Gastrocnemius medialis (tissue), 4 donors: ENCODE measurements around the gene HDHD3. TPM values are rescaled to one million over a fixed set of nuclear protein-coding genes. Genes with fewer than 3 reads are reported as not detected.
"Not testable (repeated sequence)": the region's sequence is repeated elsewhere in the genome, so short reads cannot be mapped to it uniquely, and the experiment has no call there.

Experiments used
- ATAC-seq, 2 donors: fragments of 150-250 bp; one replicate each; pipeline ENCODE4 v1.9.1; 2016
- DNase-seq, 2 donors: peaks; one replicate each; pipeline ENCODE4 v3.0.0-alpha.2; 2019
- H3K27ac ChIP-seq, 4 donors: fragments of 200-600 bp; sonication (generic); 1 replicate in 1 of 4; 2 replicates in 3 of 4; pipeline ENCODE4 v1.5.1; 2016 to 2018; ENCODE audit warnings: mild to moderate bottlenecking in 2 of 4, moderate library complexity in 1 of 4
- H3K27me3 ChIP-seq, 3 donors: fragments of 200-600 bp; sonication (generic) in 2 of 3; 1 replicate in 1 of 3; 2 replicates in 2 of 3; pipeline versions ENCODE4 v1.5.1 to v1.6.0; 2016 to 2019; ENCODE audit warnings: mild to moderate bottlenecking in 1 of 3, moderate library complexity in 1 of 3
- H3K36me3 ChIP-seq, 2 donors: fragments of 200-600 bp; sonication (generic) in 1 of 2; one replicate each; pipeline ENCODE4 v1.5.1; 2017 to 2018
- H3K4me1 ChIP-seq, 2 donors: fragments of 200-600 bp; sonication (generic) in 1 of 2; one replicate each; pipeline ENCODE4 v1.5.1; 2016 to 2017; ENCODE audit warnings: mild to moderate bottlenecking in 2 of 2
- H3K4me3 ChIP-seq, 4 donors: fragments of 200-600 bp; sonication (generic) in 3 of 4; 1 replicate in 1 of 4; 2 replicates in 3 of 4; pipeline ENCODE4 v1.5.1; 2016 to 2019; ENCODE audit warnings: mild to moderate bottlenecking in 2 of 4
- H3K9me3 ChIP-seq, 3 donors: fragments of 200-600 bp; sonication (generic) in 2 of 3; 1 replicate in 1 of 3; 2 replicates in 2 of 3; pipeline ENCODE4 v1.5.1; 2016 to 2019
- POLR2A ChIP-seq, 2 donors: fragments of 450-650 bp; IDR thresholded peaks; one replicate each; pipeline ENCODE4 v1.6.1; 2017; ENCODE audit warnings: antibody characterized with exemption in 2 of 2, mild to moderate bottlenecking in 2 of 2, moderate library complexity in 2 of 2
- in situ Hi-C, 4 donors: fragments of 200-750 bp; cut with MboI; loops; one replicate each; pipeline versions ENCODE4 v1.15.0 to v1.8.0; 2017; ENCODE audit warnings: low sequenced_read_pairs in 4 of 4
- intact Hi-C: fragments of 100-400 bp; cut with DNase I; formaldehyde crosslinking; loops from one replicate; pipeline ENCODE4 v1.15.1; 2023; ENCODE audit warnings: low total_unique reads
- total RNA-seq, 4 donors: library from RNA; depleted of rRNA; stranded (reverse); fragments of >200 nt; gene quantifications; one replicate each; pipeline versions ENCODE4 v1.1.0 to v1.2.3, GENCODE V29; 2016
- TF ChIP-seq, protein P1 (sequence below), 5 experiments: fragments of 450-650 bp in 3 of 5; fragments of 200-600 bp in 2 of 5; sonication (generic) in 2 of 5; IDR thresholded peaks in 4 of 5; conservative IDR thresholded peaks in 1 of 5; 1 replicate in 4 of 5; 2 replicates in 1 of 5; pipeline ENCODE4 v1.5.1; 2016 to 2019; ENCODE audit warnings: antibody characterized with exemption in 5 of 5, mild to moderate bottlenecking in 3 of 5, moderate library complexity in 3 of 5

Gene HDHD3
- total RNA-seq, 4 donors from 2014 or later = 10.3 to 16.2 (median 14.1) TPM

- intact Hi-C loops (loop anchor here (5.0 kb wide), 1 partner anchor 185 kb away; the partner anchor contains the start of genes FKBP15 and SLC31A1), in situ Hi-C loops (loop anchor here in 3 of 4 donors (5.0 to 10.0 kb wide), 2 partner anchors 132 to 135 kb away; partner anchors contain the start of genes CDC26 (in 2 of the 3) and PRPF4 (in 2 of the 3))
- not testable (repeated sequence) for H3K4me3 ChIP-seq, ATAC-seq, H3K27me3 ChIP-seq, H3K9me3 ChIP-seq
- peak overlapping the region in 2 of 4 donors; percentile 17 to 36 for H3K27ac ChIP-seq
- DNase-seq = peak in 1 of 2 donors; percentile 47
- H3K4me1 ChIP-seq = peaks cover 14 to 22% of the 10 kb centered on the region in 2 donors
- TF ChIP-seq, protein P1, sequence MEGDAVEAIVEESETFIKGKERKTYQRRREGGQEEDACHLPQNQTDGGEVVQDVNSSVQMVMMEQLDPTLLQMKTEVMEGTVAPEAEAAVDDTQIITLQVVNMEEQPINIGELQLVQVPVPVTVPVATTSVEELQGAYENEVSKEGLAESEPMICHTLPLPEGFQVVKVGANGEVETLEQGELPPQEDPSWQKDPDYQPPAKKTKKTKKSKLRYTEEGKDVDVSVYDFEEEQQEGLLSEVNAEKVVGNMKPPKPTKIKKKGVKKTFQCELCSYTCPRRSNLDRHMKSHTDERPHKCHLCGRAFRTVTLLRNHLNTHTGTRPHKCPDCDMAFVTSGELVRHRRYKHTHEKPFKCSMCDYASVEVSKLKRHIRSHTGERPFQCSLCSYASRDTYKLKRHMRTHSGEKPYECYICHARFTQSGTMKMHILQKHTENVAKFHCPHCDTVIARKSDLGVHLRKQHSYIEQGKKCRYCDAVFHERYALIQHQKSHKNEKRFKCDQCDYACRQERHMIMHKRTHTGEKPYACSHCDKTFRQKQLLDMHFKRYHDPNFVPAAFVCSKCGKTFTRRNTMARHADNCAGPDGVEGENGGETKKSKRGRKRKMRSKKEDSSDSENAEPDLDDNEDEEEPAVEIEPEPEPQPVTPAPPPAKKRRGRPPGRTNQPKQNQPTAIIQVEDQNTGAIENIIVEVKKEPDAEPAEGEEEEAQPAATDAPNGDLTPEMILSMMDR (IDR thresholded peaks at IDR 0.05 in 4 of 5, conservative IDR thresholded peaks at IDR 0.05 in 1 of 5) = peak; percentile 45 to 71 (median 59)
- peaks cover 0 to 11% of the 10 kb centered on the region in 2 donors for H3K36me3 ChIP-seq
These were observed 30.2 kb upstream of the HDHD3 start for GRCh38 chr9:113406873-113407511.

DNA sequence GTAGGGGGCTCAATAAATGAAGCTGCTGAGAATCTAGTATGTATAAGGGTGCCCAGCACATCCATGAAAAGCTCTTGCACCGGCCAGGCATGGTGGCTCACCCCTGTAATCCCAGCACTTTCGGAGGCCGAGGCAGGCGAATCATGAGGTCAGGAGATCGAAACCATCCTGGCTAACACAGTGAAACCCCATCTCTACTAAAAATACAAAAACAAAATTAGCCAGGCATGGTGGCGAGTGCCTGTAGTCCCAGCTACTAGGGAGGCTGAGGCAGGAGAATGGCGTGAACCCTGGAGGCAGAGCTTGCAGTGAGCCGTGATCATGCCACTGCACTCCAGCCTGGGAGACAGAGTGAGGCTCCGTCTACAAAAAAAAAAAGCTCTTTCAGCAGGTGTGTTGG is 29.6 kb upstream of the HDHD3 start:
- intact Hi-C loops (loop anchor here (5.0 kb wide), 1 partner anchor 184 kb away; the partner anchor contains the start of genes FKBP15 and SLC31A1), in situ Hi-C loops (loop anchor here in 3 of 4 donors (5.0 to 10.0 kb wide), 2 partner anchors 132 to 134 kb away; partner anchors contain the start of genes CDC26 (in 2 of the 3) and PRPF4 (in 2 of the 3))
- H3K4me3 ChIP-seq, ATAC-seq, DNase-seq, H3K9me3 ChIP-seq, H3K27me3 ChIP-seq: not testable (repeated sequence)
- peaks cover 0 to 11% of the 10 kb centered on the region in 2 donors for H3K36me3 ChIP-seq
- H3K4me1 ChIP-seq = peaks cover 19 to 24% of the 10 kb centered on the region in 2 donors
- peak overlapping the region in 2 of 4 donors; percentile 17 to 36 for H3K27ac ChIP-seq

DNA sequence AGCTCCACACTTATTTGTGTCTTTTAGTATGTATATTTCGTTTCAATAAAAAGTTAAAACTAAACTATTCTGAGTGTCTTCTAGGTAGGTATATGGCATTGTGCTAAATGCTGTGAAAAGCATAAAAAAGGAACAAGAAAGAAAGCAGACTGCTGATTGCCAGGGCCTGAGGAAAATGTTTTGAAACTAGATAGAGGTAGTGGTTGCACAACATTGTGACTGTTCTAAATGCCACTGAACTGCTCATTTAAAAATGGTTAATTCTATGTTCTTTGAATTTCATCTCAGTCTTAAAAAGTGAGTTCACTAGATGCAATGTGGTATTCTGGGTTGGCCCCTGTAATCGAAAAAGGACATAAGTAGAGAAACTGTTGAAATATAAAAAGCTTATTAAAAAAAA is 26.9 kb upstream of the HDHD3 start:
- DNase-seq (no peak), ATAC-seq (no peak)
- no peak overlapping the region for H3K27ac ChIP-seq
- in situ Hi-C loops (loop anchor here in 2 of 4 donors (10.0 kb wide), 1 partner anchor 129 kb away; the partner anchor contains the start of genes CDC26 (in 2 of the 2) and PRPF4 (in 2 of the 2)), intact Hi-C loops (loop anchor here (5.0 kb wide), 1 partner anchor 61 kb away; the partner anchor contains the start of gene WDR31)
- no peak for TF ChIP-seq POLR2A (IDR thresholded peaks at IDR 0.05)
- TF ChIP-seq, protein P1 (IDR thresholded peaks at IDR 0.05 in 4 of 5, conservative IDR thresholded peaks at IDR 0.05 in 1 of 5) = no peak
- no peak overlapping the region for H3K4me3 ChIP-seq
- peaks cover 25 to 32% of the 10 kb centered on the region in 2 donors for H3K4me1 ChIP-seq
- no peaks in the 10 kb centered on the region for H3K9me3 ChIP-seq
- peaks cover 0 to 8% of the 10 kb centered on the region in 2 donors for H3K36me3 ChIP-seq
- H3K27me3 ChIP-seq = no peaks in the 10 kb centered on the region

GRCh38 chr9:113401027-113401792 is 24.4 kb upstream of the HDHD3 start, which contains the start of gene ALAD:
Gene ALAD, minus strand, starts transcription at chr9:113401284. Its CDS starts 7,725 bp downstream, at chr9:113393559.
- Histone ChIP-seq H3K4me3 (peak within 1 kb of the TSS; percentile 86 to 98 (median 90)), H3K9me3 (no peaks in the 10 kb centered on the region), H3K27ac (peak within 1 kb of the TSS; percentile 70 to 86 (median 80)), H3K27me3 (no peaks in the 10 kb centered on the region), H3K4me1 (peaks cover 20 to 26% of the 10 kb centered on the region in 2 donors), H3K36me3 (no peaks in the 10 kb centered on the region)
- in situ Hi-C loops = loop anchor here in 2 of 4 donors (10.0 kb wide), 1 partner anchor 126 kb away; the partner anchor contains the start of genes CDC26 (in 2 of the 2) and PRPF4 (in 2 of the 2)
- intact Hi-C loops = loop anchor here (1.0 to 5.0 kb wide), 4 partner anchors 9 to 257 kb away; partner anchors contain the start of genes C9orf43, CDC26, POLE3 and PRPF4
- DNase-seq (peak; percentile 96 to 99), ATAC-seq (peak; percentile 95 to 98)
- peak; percentile 27 to 38 for TF ChIP-seq POLR2A (IDR thresholded peaks at IDR 0.05)
- TF ChIP-seq, protein P1 (IDR thresholded peaks at IDR 0.05 in 4 of 5, conservative IDR thresholded peaks at IDR 0.05 in 1 of 5) = peak; percentile 92 to 97 (median 94)
